IPS DF 6.9 (cell line): ENCODE data around the gene SIRT7.

Experiments
- DNase-seq: peaks from one replicate; pipeline ENCODE4 v3.0.0-alpha.2; 2013; ENCODE audit warnings: low read depth, low spot score
- H3K27ac ChIP-seq: one replicate; pipeline ENCODE4 v1.5.1; 2013; ENCODE audit warnings: low read length, control low read depth
- H3K27me3 ChIP-seq: 2 replicates; pipeline ENCODE4 v1.6.1; 2013; ENCODE audit warnings: mild to moderate bottlenecking, low read length; ENCODE audit not compliant: control insufficient read depth, insufficient read depth
- H3K36me3 ChIP-seq: 2 replicates; pipeline ENCODE4 v1.6.1; 2013; ENCODE audit warnings: low read length; ENCODE audit not compliant: control insufficient read depth, insufficient read depth
- H3K4me1 ChIP-seq: 2 replicates; pipeline ENCODE4 v1.6.1; 2013; ENCODE audit warnings: low read length; ENCODE audit not compliant: control insufficient read depth, insufficient read depth
- H3K4me3 ChIP-seq: 2 replicates; pipeline ENCODE4 v1.5.1; 2013; ENCODE audit warnings: mild to moderate bottlenecking, low read length
- H3K9me3 ChIP-seq: 2 replicates; pipeline ENCODE4 v1.6.1; 2013; ENCODE audit warnings: low read length, inconsistent platforms; ENCODE audit not compliant: control insufficient read depth, insufficient read depth
- WGBS: extraction: QIAGEN DNeasy Blood & Tissue Kit; methylation state at CpG from one replicate; pipeline ENCODE4 v1.1.7; 2013; ENCODE audit warnings: mixed read lengths, missing lambda C conversion rate; ENCODE audit not compliant: insufficient read length, insufficient coverage; 5-methylcytosine and 5-hydroxymethylcytosine counted together

SIRT7 gene

DNA sequence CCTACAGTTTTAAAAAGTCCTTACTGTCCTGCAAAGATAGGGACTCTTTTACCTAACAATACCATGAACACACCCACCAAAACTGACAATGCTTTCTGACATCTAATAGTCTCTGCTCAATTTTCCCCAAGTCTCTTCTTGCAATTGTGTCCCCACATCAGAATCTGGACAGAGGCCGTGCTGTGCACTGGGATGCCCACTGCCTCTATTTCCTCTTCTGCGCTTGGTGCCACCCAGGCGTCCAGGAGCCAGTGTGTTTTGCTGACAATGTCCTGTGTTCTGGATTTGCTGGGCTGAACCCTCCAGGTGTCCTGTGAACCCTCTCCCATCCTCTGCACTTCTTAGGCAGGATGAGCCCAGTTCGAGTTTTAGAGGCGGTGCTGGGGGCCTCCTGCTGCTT, 40.4 kb downstream of the SIRT7 start:
- Histone ChIP-seq H3K36me3 (0 out of 2 replicates have a peak, but pooled peaks cover 2% of the 10 kb centered on the region), H3K9me3 (no peaks in the 10 kb centered on the region), H3K27ac (no peak overlapping the region), H3K27me3 (no peaks in the 10 kb centered on the region), H3K4me1 (no peaks in the 10 kb centered on the region), H3K4me3 (no peak overlapping the region)
- no CpG with 5 or more reads among the region's 5 CpGs for WGBS
- DNase-seq, result no peak

- Histone ChIP-seq H3K36me3 (peaks cover 4% of the 10 kb centered on the region; the same call in 1 of the 2 replicates), H3K4me3 (peak overlapping the region; percentile 88), H3K27ac (no peak overlapping the region), H3K27me3 (no peaks in the 10 kb centered on the region), H3K9me3 (no peaks in the 10 kb centered on the region), H3K4me1 (peaks cover 3% of the 10 kb centered on the region)
- DNase-seq, result no peak
- WGBS, result no CpG with 5 or more reads among the region's 86 CpGs
Observed at GRCh38 chr17:81871387-81872230, 46.4 kb downstream of the SIRT7 start.

DNA sequence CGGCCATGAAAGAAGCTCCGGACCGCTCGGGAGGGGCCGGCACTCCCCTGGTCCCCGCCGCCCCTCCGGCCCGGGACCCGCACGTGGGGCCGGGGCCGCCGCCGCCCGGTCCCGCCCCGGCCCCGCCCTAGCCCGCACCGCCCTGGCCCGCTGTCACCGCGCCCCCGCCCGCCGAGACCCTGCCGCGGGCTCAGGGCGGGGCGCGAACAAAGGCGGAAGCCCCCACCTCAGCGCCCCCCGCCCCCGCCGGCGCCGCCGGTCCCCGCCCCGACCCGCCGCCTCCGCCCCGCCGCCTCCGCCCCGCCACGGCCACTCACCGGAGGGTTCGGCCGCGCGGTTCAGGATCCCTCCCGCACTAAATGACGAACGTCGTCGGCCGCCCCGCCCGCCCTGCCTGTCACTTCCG, 47.0 kb downstream of the SIRT7 start, which contains the start of gene ARHGDIA:
TSS of gene ARHGDIA (minus strand) at position 357 of the 406 bp plus-strand sequence. CDS start 1,407 bp downstream, outside the sequence.
- Histone ChIP-seq H3K4me3 (peak within 1 kb of the TSS; percentile 88), H3K27me3 (no peaks in the 10 kb centered on the region), H3K27ac (no peak within 1 kb of the TSS), H3K36me3 (peaks cover 4% of the 10 kb centered on the region; the same call in 1 of the 2 replicates), H3K4me1 (peaks cover 3% of the 10 kb centered on the region), H3K9me3 (no peaks in the 10 kb centered on the region)
- DNase-seq, result no peak
- no CpG with 5 or more reads among the region's 64 CpGs for WGBS

GRCh38 chr17:81870131-81870980, 47.6 kb downstream of the SIRT7 start:
- Histone ChIP-seq H3K27me3 (no peaks in the 10 kb centered on the region), H3K4me3 (peak overlapping the region; percentile 88), H3K4me1 (peaks cover 3% of the 10 kb centered on the region), H3K36me3 (peaks cover 7% of the 10 kb centered on the region; the same call in 1 of the 2 replicates), H3K27ac (no peak overlapping the region), H3K9me3 (no peaks in the 10 kb centered on the region)
- WGBS, result no CpG with 5 or more reads among the region's 65 CpGs
- DNase-seq, result no peak

DNA sequence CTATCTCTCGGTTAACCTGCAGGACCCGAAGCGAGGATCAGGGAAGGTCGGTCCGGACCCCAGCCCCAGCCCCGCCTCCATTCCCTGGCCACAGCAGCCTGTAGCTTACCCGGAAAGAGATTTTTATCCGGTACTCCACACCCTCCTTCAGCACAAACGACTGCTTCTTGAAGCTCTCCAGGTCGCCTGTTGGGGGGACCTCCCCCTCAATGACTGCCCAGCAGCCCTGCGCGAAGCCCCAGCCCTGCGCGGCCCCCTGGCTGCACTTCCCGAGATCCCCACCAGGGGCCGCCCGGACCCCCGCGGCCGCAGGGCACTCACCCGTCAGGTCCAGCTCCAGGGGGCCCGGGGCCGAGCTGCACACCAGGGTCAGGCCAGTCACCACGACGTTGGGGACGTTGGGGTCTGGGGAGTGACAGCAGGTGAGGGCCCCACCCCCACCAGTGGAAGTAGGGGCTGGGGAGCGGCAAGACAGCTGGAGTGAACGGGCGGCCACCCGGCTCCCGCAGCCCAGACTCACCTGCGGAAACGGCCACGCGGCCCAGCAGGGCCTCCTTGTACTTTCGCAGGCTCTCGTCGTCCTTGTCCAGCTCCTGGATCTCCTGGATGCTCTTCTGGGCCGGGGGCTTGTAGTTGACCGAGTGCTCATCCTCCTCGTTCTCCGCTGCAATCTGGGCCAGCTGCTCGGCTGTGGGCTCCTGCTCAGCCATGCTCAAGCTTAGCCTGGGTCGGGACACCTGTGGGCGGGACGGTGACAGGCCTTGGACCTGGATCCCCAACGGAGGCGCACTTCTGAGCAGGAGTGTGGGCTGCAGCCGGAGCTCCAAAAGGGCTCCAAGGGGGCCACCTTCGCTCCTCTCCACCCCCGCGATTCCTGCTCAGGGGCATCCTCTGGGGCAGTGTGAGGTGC, 48.5 kb downstream of the SIRT7 start:
- peaks cover 3% of the 10 kb centered on the region for H3K4me1 ChIP-seq
- peak overlapping the region; percentile 88; the same call in 1 of the 2 replicates for H3K4me3 ChIP-seq
- no CpG with 5 or more reads among the region's 52 CpGs for WGBS
- H3K27me3 ChIP-seq, result no peaks in the 10 kb centered on the region
- no peaks in the 10 kb centered on the region for H3K9me3 ChIP-seq
- H3K27ac ChIP-seq, result no peak overlapping the region
- DNase-seq, result no peak
- H3K36me3 ChIP-seq, result peaks cover 7% of the 10 kb centered on the region; the same call in 1 of the 2 replicates

- no peak for DNase-seq
- no CpG with 5 or more reads among the region's 30 CpGs for WGBS
- H3K4me1 ChIP-seq, result peaks cover 3% of the 10 kb centered on the region
- H3K27ac ChIP-seq, result no peak overlapping the region
- no peaks in the 10 kb centered on the region for H3K9me3 ChIP-seq
- H3K27me3 ChIP-seq, result no peaks in the 10 kb centered on the region
- no peak overlapping the region for H3K4me3 ChIP-seq
- H3K36me3 ChIP-seq, result peaks cover 7% of the 10 kb centered on the region; the same call in 1 of the 2 replicates
Observed at GRCh38 chr17:81868674-81869220, 49.2 kb downstream of the SIRT7 start.

DNA sequence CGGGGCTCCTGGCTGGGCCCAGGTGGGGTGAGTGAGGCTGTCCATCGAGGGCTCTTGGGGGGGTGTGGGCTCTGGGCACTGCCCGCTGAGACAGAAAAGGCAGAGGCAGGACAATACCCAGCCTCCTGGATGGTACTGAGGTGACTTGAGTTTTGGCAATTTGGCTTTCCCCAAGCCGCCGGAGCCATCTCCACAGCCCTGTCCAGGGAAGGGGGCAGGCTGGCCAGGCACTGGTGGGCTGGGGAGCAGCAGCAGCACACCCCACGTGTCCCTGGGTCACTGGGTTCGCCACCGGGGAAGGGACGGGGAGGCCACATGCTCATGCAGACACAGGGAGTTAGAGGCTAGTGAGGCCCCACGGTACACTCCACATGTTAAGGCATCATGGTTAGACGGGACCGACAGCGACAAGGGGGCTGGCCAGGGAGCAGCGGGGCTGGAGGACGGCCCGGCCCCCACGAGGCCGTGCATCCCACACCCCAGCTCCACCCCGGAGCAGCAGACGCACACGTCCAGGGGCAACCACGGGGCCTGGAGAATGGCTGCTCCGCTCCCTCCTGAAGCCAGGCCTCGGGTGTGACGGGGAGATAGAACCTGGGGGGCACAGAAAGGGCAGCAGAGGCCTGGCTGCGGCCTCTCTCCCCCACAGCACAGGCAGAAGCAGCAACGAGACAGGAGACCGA, 49.8 kb downstream of the SIRT7 start:
- DNase-seq, result no peak
- Histone ChIP-seq H3K4me3 (no peak overlapping the region), H3K27ac (no peak overlapping the region), H3K4me1 (peaks cover 3% of the 10 kb centered on the region), H3K36me3 (peaks cover 7% of the 10 kb centered on the region; the same call in 1 of the 2 replicates), H3K27me3 (no peaks in the 10 kb centered on the region), H3K9me3 (no peaks in the 10 kb centered on the region)
- no CpG with 5 or more reads among the region's 28 CpGs for WGBS

- no CpG with 5 or more reads among the region's 23 CpGs for WGBS
- no peak overlapping the region for H3K27ac ChIP-seq
- no peak overlapping the region for H3K4me3 ChIP-seq
- peaks cover 3% of the 10 kb centered on the region for H3K4me1 ChIP-seq
- H3K36me3 ChIP-seq, result peaks cover 7% of the 10 kb centered on the region; the same call in 1 of the 2 replicates
- H3K9me3 ChIP-seq, result no peaks in the 10 kb centered on the region
- no peaks in the 10 kb centered on the region for H3K27me3 ChIP-seq
- no peak for DNase-seq
Observed at GRCh38 chr17:81867170-81867990, 50.6 kb downstream of the SIRT7 start.
